Cardiac muscle cell (in vitro differentiated cells and primary cell): ENCODE data around the gene MTIF3. TPM values are rescaled to one million over a fixed set of nuclear protein-coding genes. Genes with fewer than 3 reads are reported as not detected.

Experiments
- DNase-seq, 2 donors: peaks; one replicate each; pipeline versions ENCODE4 v3.0.0 to v3.0.0-alpha.2; 2010 to 2017; ENCODE audit warnings: low read depth in 1 of 2, low spot score in 1 of 2
- H3K27ac ChIP-seq: fragments of 200-600 bp; sonication (generic); 2 replicates; pipeline ENCODE4 v1.5.1; 2016
- H3K27me3 ChIP-seq: fragments of 200-600 bp; sonication (generic); 2 replicates; pipeline ENCODE4 v1.6.0; 2016; ENCODE audit warnings: control low read depth
- H3K36me3 ChIP-seq: fragments of 200-600 bp; sonication (generic); 2 replicates; pipeline ENCODE4 v1.5.1; 2016; ENCODE audit warnings: control low read depth
- H3K4me1 ChIP-seq: fragments of 200-600 bp; sonication (generic); 2 replicates; pipeline ENCODE4 v1.8.1; 2017; ENCODE audit warnings: low read depth, mild to moderate bottlenecking, mixed run types
- H3K4me3 ChIP-seq: fragments of 200-600 bp; sonication (generic); 2 replicates; pipeline ENCODE4 v1.5.1; 2016; ENCODE audit warnings: mild to moderate bottlenecking
- H3K9me3 ChIP-seq: fragments of 200-600 bp; sonication (generic); 2 replicates; pipeline ENCODE4 v1.5.1; 2017; ENCODE audit warnings: low read depth, mild to moderate bottlenecking, control low read depth
- polyA plus RNA-seq: library from polyadenylated mRNA; unstranded; fragments of >200 nt; fragmentation: Nextera tagmentation; extraction: Ambion mirVana; gene quantifications from 2 replicates; pipeline ENCODE4 v1.2.1, GENCODE V29; 2016
- total RNA-seq: library from RNA; depleted of rRNA; stranded (reverse); fragments of >200 nt; gene quantifications from 2 replicates; pipeline ENCODE4 v1.2.3, GENCODE V29; 2016
- TF ChIP-seq, protein P1 (sequence below): IDR thresholded peaks from 2 replicates; pipeline ENCODE4 v1.5.1; 2012; ENCODE audit warnings: low read depth, mild to moderate bottlenecking, low read length

The MTIF3 gene
- total and polyA plus RNA-seq, 2 experiments from 2014 or later = 55.5 to 72.8 TPM

DNA sequence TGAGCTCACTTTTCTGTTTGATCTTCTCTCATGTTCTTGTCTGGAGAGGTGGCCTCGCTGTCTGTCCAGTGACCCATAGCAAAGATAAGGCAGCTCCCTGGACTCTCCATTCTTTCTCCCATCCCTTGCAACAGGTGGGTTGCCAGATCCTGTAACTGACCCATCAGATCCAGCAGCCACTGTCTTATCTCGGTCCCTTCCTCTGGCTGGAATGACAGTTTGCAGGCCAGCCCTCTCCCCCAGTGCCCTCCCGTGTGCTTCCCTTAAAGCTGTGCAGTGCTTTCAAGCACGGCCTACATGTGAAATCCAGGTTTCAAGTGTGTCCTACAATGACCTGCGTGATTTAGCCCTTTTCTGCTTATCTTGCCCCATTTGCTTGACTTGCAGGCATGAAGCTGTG, 22.2 kb downstream of the MTIF3 start:
- no peaks in the 10 kb centered on the region for H3K9me3 ChIP-seq
- H3K27me3 ChIP-seq = no peaks in the 10 kb centered on the region
- H3K36me3 ChIP-seq = peaks cover 32% of the 10 kb centered on the region
- no peak overlapping the region for H3K4me3 ChIP-seq
- no peak for DNase-seq
- TF ChIP-seq, protein P1, sequence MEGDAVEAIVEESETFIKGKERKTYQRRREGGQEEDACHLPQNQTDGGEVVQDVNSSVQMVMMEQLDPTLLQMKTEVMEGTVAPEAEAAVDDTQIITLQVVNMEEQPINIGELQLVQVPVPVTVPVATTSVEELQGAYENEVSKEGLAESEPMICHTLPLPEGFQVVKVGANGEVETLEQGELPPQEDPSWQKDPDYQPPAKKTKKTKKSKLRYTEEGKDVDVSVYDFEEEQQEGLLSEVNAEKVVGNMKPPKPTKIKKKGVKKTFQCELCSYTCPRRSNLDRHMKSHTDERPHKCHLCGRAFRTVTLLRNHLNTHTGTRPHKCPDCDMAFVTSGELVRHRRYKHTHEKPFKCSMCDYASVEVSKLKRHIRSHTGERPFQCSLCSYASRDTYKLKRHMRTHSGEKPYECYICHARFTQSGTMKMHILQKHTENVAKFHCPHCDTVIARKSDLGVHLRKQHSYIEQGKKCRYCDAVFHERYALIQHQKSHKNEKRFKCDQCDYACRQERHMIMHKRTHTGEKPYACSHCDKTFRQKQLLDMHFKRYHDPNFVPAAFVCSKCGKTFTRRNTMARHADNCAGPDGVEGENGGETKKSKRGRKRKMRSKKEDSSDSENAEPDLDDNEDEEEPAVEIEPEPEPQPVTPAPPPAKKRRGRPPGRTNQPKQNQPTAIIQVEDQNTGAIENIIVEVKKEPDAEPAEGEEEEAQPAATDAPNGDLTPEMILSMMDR = no peak
- no peak overlapping the region for H3K27ac ChIP-seq
- H3K4me1 ChIP-seq = peaks cover 17% of the 10 kb centered on the region

DNA sequence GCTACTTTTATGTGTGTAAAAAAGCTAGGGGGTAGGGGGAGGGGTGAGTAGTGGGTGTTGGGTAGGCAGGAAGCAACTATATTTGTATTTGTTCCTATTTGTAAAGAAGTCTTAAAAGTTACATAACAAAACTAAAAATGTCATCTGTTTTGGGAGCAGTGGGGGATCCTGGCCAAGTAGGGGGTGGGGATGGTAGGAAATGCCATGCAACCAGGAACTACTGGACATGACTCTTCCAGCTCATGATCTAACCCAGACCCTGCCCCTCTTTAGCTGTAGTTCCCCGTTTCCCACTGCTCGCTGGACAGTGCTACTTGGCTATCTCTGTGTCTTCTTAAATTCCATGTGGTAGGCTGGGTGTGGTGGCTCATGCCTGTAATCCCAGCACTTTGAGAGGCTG, 22.7 kb downstream of the MTIF3 start:
- no peak overlapping the region for H3K4me3 ChIP-seq
- TF ChIP-seq, protein P1 = no peak
- no peaks in the 10 kb centered on the region for H3K27me3 ChIP-seq
- no peak for DNase-seq
- peaks cover 17% of the 10 kb centered on the region for H3K4me1 ChIP-seq
- H3K27ac ChIP-seq = no peak overlapping the region
- H3K36me3 ChIP-seq = peaks cover 30% of the 10 kb centered on the region
- no peaks in the 10 kb centered on the region for H3K9me3 ChIP-seq

DNA sequence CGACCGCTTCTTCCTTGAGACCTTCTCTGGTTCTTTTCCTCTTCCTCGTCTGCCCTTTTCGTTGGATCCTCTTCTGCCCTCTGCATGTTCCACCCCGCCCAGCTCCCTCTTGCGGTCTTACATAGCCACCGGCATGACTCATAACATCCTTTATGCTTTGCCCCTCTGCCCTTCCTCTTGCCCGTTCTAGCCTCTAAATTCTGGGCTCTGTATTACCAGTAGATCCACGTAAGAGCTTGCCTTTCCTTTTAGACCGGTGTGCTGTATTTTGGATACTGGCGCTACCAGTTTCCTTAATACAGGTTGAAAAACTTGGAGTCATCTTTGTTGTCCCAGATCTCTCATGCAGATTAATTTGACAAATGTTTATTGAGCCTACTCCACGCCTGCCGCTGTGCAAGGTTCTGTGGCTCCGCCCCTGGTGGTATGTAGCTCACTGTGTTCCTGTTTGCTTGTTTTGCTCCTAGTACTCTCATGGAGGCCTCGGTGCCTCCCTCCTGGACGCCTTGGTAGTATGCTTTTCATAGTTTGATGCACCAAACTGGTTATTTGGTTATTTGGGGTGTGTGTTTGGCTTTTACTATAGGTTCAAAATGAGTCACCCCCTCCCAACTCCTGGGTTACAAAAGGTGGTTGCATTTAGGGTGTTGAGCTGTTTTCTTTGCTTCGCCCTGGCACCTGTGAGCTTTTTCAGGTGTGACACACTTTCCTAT, 24.3 kb downstream of the MTIF3 start:
- no peak overlapping the region for H3K4me3 ChIP-seq
- H3K9me3 ChIP-seq = no peaks in the 10 kb centered on the region
- TF ChIP-seq, protein P1 = peak; percentile 62
- peaks cover 18% of the 10 kb centered on the region for H3K36me3 ChIP-seq
- H3K27ac ChIP-seq = no peak overlapping the region
- H3K27me3 ChIP-seq = no peaks in the 10 kb centered on the region
- H3K4me1 ChIP-seq = peaks cover 17% of the 10 kb centered on the region
- DNase-seq = peak; percentile 43 to 81

DNA sequence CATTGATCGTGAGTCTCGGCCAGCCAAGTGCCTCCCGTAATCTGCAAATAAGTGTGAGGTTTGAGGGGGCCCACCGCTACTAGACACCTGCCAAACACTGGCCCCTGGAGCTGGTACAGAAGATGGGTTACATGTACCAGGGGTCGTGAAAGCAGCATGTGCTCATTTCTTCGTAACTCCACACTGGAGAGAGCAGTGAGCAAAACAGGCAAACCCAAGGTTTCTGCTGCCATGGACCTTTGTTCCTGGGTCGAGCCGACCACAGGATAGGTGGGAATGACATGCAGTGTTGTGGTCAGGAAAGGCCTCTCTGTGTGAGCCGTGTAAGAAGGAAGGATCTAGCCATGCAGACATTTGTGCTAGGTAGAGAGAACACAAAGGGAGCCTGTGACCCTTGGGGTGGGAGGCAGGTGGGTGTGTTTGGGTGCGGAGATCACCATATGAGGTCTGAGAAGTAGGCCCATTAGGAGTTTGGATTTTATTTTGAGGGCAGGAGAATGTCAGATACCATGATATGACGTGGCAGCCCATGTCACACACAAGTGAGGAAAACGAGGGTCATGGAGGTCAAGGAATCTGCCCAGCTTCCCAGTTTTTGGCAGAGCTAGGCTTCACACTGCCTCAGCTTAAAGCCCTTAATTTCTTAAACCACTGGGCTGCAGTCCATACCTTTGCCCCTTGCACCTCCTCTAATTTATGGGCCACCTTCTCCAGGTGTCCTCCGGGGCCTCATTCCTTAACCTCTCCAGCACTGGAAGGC, 25.0 kb downstream of the MTIF3 start:
- no peaks in the 10 kb centered on the region for H3K27me3 ChIP-seq
- TF ChIP-seq, protein P1 = no peak
- H3K27ac ChIP-seq = no peak overlapping the region
- peak in 1 of 2 donors; percentile 9 for DNase-seq
- peak overlapping the region; percentile 63 for H3K4me3 ChIP-seq
- H3K4me1 ChIP-seq = peaks cover 17% of the 10 kb centered on the region
- H3K36me3 ChIP-seq = peaks cover 12% of the 10 kb centered on the region
- H3K9me3 ChIP-seq = no peaks in the 10 kb centered on the region

DNA sequence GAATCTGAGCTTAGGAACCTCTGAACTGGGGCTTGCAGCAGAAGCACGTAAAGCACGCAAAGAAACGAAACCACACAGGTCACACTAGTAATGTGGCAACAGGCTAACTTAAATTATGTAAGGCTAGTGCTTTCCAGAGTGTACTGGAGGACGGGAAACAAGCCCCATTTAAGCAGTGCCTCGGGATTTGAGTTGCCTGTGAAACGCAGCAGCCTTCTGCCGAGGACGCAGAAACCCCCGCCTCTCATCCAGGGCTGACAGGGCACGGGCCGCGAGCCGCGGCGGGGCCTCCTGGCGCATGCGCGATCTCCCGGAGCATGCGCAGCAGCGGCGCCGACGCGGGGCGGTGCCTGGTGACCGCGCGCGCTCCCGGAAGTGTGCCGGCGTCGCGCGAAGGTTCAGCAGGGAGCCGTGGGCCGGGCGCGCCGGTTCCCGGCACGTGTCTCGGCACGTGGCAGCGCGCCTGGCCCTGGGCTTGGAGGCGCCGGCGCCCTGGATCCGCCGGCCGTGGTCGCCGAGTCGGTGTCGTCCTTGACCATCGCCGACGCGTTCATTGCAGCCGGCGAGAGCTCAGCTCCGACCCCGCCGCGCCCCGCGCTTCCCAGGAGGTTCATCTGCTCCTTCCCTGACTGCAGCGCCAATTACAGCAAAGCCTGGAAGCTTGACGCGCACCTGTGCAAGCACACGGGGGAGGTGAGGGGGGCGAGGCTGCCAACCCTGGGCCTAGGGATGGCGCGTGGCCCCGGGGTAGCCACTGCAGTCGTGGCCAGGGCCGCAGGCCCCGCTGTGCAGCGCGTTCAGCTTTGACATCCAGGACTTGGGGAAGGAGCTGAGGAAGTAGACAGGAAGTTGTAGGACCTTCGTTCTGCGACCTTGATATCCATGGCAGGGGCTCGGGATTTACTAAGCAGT, 25.9 kb downstream of the MTIF3 start, which contains the start of gene GTF3A:
GTF3A (plus strand) TSS at position 374 of the 912 bp plus-strand sequence.
- H3K4me1 ChIP-seq = peaks cover 17% of the 10 kb centered on the region

More for the DNA sequence above, 25.9 kb downstream of the MTIF3 start, which contains the start of gene GTF3A:
- peak; percentile 90 to 91 for DNase-seq
- TF ChIP-seq, protein P1 = no peak
- peaks cover 4% of the 10 kb centered on the region for H3K36me3 ChIP-seq
- peak within 1 kb of the TSS; percentile 83 for H3K27ac ChIP-seq
- no peaks in the 10 kb centered on the region for H3K27me3 ChIP-seq
- H3K4me3 ChIP-seq = peak within 1 kb of the TSS; percentile 63
- no peaks in the 10 kb centered on the region for H3K9me3 ChIP-seq
